H1 (cell line): ENCODE results near the gene STIM2. TPM values are rescaled to one million over a fixed set of nuclear protein-coding genes. Genes with fewer than 3 reads are reported as not detected.

Experiments used
- CTCF ChIA-PET: fragments of 300-600 bp; sonication (Branson Sonifier 250); formaldehyde crosslinking; loops from one replicate; lab custom pipeline; 2021; ENCODE audit not compliant: partially characterized antibody; lab: Charles Lee
- POLR2A ChIA-PET: fragments of 300-600 bp; sonication (Branson Sonifier 250); formaldehyde crosslinking; loops from one replicate; lab custom pipeline; 2021; ENCODE audit warnings: inconsistent platforms; ENCODE audit not compliant: partially characterized antibody; lab: Charles Lee
- DNase-seq, 2 experiments: peaks; one replicate each; pipeline versions ENCODE4 v3.0.0 to v3.0.0-alpha.2; 2010 to 2022; ENCODE audit warnings: low spot score in 2 of 2, low read depth in 1 of 2, mixed read lengths in 1 of 2
- FAIRE-seq: peaks from 2 replicates; lab custom pipeline; 2011; peaks lifted over from hg19 to GRCh38; lab: Jason Lieb, UNC
- H2AFZ ChIP-seq: 2 replicates; pipeline ENCODE4 v1.8.1; 2012; ENCODE audit warnings: low read length, inconsistent platforms
- H2AK5ac ChIP-seq: 2 replicates; pipeline ENCODE4 v1.6.1; 2013; ENCODE audit warnings: low read depth, low read length
- H2BK120ac ChIP-seq: replicated peaks from 2 replicates; pipeline ENCODE3; 2013; ENCODE audit warnings: low read depth, low read length, inconsistent platforms
- H2BK12ac ChIP-seq: 2 replicates; pipeline ENCODE4 v1.6.1; 2013; ENCODE audit warnings: low read depth, low read length
- H2BK15ac ChIP-seq: 2 replicates; pipeline ENCODE4 v1.6.1; 2013; ENCODE audit warnings: low read length
- H2BK20ac ChIP-seq: 2 replicates; pipeline ENCODE4 v1.6.1; 2013; ENCODE audit warnings: low read length
- H2BK5ac ChIP-seq: 2 replicates; pipeline ENCODE4 v1.6.1; 2013; ENCODE audit warnings: low read depth, low read length
- H3K14ac ChIP-seq: 2 replicates; pipeline ENCODE4 v1.6.1; 2013; ENCODE audit warnings: inconsistent platforms; ENCODE audit not compliant: insufficient read length
- H3K18ac ChIP-seq: 2 replicates; pipeline ENCODE4 v1.6.1; 2013; ENCODE audit warnings: low read length; ENCODE audit errors: extremely low read depth
- H3K23ac ChIP-seq: 2 replicates; pipeline ENCODE4 v1.6.1; 2013; ENCODE audit warnings: inconsistent platforms; ENCODE audit not compliant: insufficient read length
- H3K23me2 ChIP-seq: 2 replicates; pipeline ENCODE4 v1.6.1; 2013; ENCODE audit warnings: low read depth, low read length
- H3K27ac ChIP-seq: 2 replicates; pipeline ENCODE4 v1.6.1; 2011; ENCODE audit warnings: low read depth, low read length, inconsistent platforms
- H3K27me3 ChIP-seq, 4 experiments: replicated peaks in 1 of 4; 1 replicate in 1 of 4; 2 replicates in 3 of 4; pipeline versions ENCODE4 v1.6.1 to v1.8.1; 2011 to 2013; ENCODE audit warnings: low read length in 3 of 4, mild to moderate bottlenecking in 3 of 4, inconsistent platforms in 2 of 4, mixed read lengths in 2 of 4, moderate library complexity in 1 of 4; ENCODE audit not compliant: control insufficient read depth in 3 of 4, insufficient read depth in 3 of 4; ENCODE audit errors: extremely low read depth in 1 of 4
- H3K36me3 ChIP-seq, 4 experiments: 2 replicates each; pipeline versions ENCODE4 v1.6.1 to v1.8.1; 2011 to 2013; ENCODE audit warnings: mild to moderate bottlenecking in 4 of 4, low read length in 3 of 4, moderate library complexity in 2 of 4, control low read depth in 1 of 4, inconsistent platforms in 1 of 4; ENCODE audit not compliant: insufficient read depth in 4 of 4, control insufficient read depth in 2 of 4
- H3K4ac ChIP-seq: replicated peaks from 2 replicates; pipeline ENCODE3; 2013; ENCODE audit warnings: low read length, low read depth, mixed read lengths, inconsistent platforms; ENCODE audit not compliant: insufficient read length
- H3K4me1 ChIP-seq, 4 experiments: replicated peaks in 1 of 4; 1 replicate in 1 of 4; 2 replicates in 3 of 4; pipeline versions ENCODE4 v1.6.1 to v1.8.1; 2011 to 2013; ENCODE audit warnings: low read length in 3 of 4, inconsistent platforms in 2 of 4, mixed read lengths in 1 of 4; ENCODE audit not compliant: insufficient read depth in 4 of 4, control insufficient read depth in 3 of 4
- H3K4me2 ChIP-seq, 2 experiments: 2 replicates each; pipeline versions ENCODE4 v1.6.1 to v1.8.1; 2011 to 2013; ENCODE audit warnings: low read depth in 2 of 2, low read length in 2 of 2, control low read depth in 1 of 2, inconsistent platforms in 1 of 2, mild to moderate bottlenecking in 1 of 2; ENCODE audit not compliant: insufficient read depth in 1 of 2
- H3K4me3 ChIP-seq, 4 experiments: fragments of 200-600, 300-600 bp in 1 of 4; sonication (generic), shearing (Covaris generic), sonication (Bioruptor Twin) in 1 of 4; 2 replicates each; pipeline versions ENCODE4 v1.5.1 to v1.8.1; 2011 to 2016; ENCODE audit warnings: low read length in 4 of 4, low read depth in 3 of 4, control low read depth in 2 of 4, inconsistent platforms in 2 of 4, mild to moderate bottlenecking in 2 of 4, mixed read lengths in 1 of 4, moderate library complexity in 1 of 4; ENCODE audit not compliant: insufficient read depth in 2 of 4; ENCODE audit errors: extremely low read depth in 1 of 4
- H3K56ac ChIP-seq: replicated peaks from 2 replicates; pipeline ENCODE3; 2013; ENCODE audit warnings: low read depth, mild to moderate bottlenecking, mixed read lengths, low read length, inconsistent platforms; ENCODE audit not compliant: insufficient read length
- H3K79me1 ChIP-seq: 2 replicates; pipeline ENCODE4 v1.6.1; 2013; ENCODE audit warnings: low read depth, low read length, control low read depth
- H3K79me2 ChIP-seq, 2 experiments: 2 replicates each; pipeline versions ENCODE4 v1.6.1 to v1.8.1; 2012 to 2013; ENCODE audit warnings: low read length in 2 of 2, mild to moderate bottlenecking in 2 of 2, inconsistent platforms in 1 of 2; ENCODE audit not compliant: insufficient read depth in 2 of 2, control insufficient read depth in 1 of 2
- H3K9ac ChIP-seq, 4 experiments: replicated peaks in 1 of 4; 1 replicate in 1 of 4; 2 replicates in 3 of 4; pipeline versions ENCODE4 v1.6.1 to v1.8.1; 2011 to 2013; ENCODE audit warnings: low read depth in 3 of 4, low read length in 3 of 4, control low read depth in 2 of 4, mild to moderate bottlenecking in 2 of 4, moderate library complexity in 2 of 4, inconsistent platforms in 1 of 4; ENCODE audit errors: extremely low read depth in 1 of 4
- H3K9me3 ChIP-seq, 2 experiments: 2 replicates each; pipeline versions ENCODE4 v1.6.1 to v1.8.1; 2012 to 2013; ENCODE audit warnings: mild to moderate bottlenecking in 2 of 2, moderate library complexity in 2 of 2, control low read depth in 1 of 2, inconsistent platforms in 1 of 2, low read depth in 1 of 2, low read length in 1 of 2, mixed read lengths in 1 of 2; ENCODE audit not compliant: insufficient read depth in 2 of 2
- H4K20me1 ChIP-seq, 2 experiments: replicated peaks in 1 of 2; 2 replicates each; pipeline versions ENCODE3 to v1.8.1; 2011 to 2013; ENCODE audit warnings: inconsistent platforms in 2 of 2, low read length in 2 of 2, mild to moderate bottlenecking in 1 of 2; ENCODE audit not compliant: insufficient read depth in 2 of 2, control insufficient read depth in 1 of 2
- H4K5ac ChIP-seq: 2 replicates; pipeline ENCODE4 v1.6.1; 2013; ENCODE audit warnings: low read length, low read depth, mixed read lengths, inconsistent platforms; ENCODE audit not compliant: insufficient read length
- H4K8ac ChIP-seq: 2 replicates; pipeline ENCODE4 v1.8.0; 2013; ENCODE audit warnings: mild to moderate bottlenecking, moderate library complexity, low read length, inconsistent platforms; ENCODE audit not compliant: insufficient read depth; ENCODE audit errors: extremely low read depth
- H4K91ac ChIP-seq: replicated peaks from 2 replicates; pipeline ENCODE3; 2013; ENCODE audit warnings: low read length, mixed read lengths, inconsistent platforms; ENCODE audit not compliant: insufficient read length
- CBX8 ChIP-seq: fragments of 300-800, 300-1000 bp; sonication (generic); IDR thresholded peaks from 2 replicates; pipeline ENCODE4 v1.7.1; 2016; ENCODE audit warnings: low read depth, low read length, borderline replicate concordance
- CHD1 ChIP-seq: IDR thresholded peaks from 2 replicates; pipeline ENCODE4 v1.6.1; 2012; ENCODE audit warnings: low read depth, low read length, improper control_type of control experiment
- CHD2 ChIP-seq: IDR thresholded peaks from 2 replicates; pipeline ENCODE4 v1.6.1; 2012; ENCODE audit warnings: low read length, improper control_type of control experiment
- E2F6 ChIP-seq: IDR thresholded peaks from 2 replicates; pipeline ENCODE4 v1.6.1; 2012; ENCODE audit warnings: inconsistent platforms
- EGR1 ChIP-seq: IDR thresholded peaks from 2 replicates; pipeline ENCODE4 v1.6.1; 2011; ENCODE audit warnings: low read depth, low read length, borderline replicate concordance
- FOSL1 ChIP-seq: IDR thresholded peaks from 2 replicates; pipeline ENCODE4 v1.6.1; 2011; ENCODE audit warnings: mild to moderate bottlenecking, low read depth, low read length, moderate library complexity; ENCODE audit not compliant: insufficient read depth
- GABPA ChIP-seq: IDR thresholded peaks from 2 replicates; pipeline ENCODE4 v1.6.1; 2011; ENCODE audit warnings: mild to moderate bottlenecking, low read length, moderate library complexity, borderline replicate concordance; ENCODE audit not compliant: insufficient read depth
- GTF2F1 ChIP-seq: IDR thresholded peaks from 2 replicates; pipeline ENCODE4 v1.6.1; 2012; ENCODE audit warnings: low read depth, low read length, improper control_type of control experiment, borderline replicate concordance
- POU5F1 ChIP-seq: IDR thresholded peaks from 2 replicates; pipeline ENCODE4 v1.6.1; 2011; ENCODE audit warnings: low read depth, mild to moderate bottlenecking, low read length, moderate library complexity
- RBBP5 ChIP-seq: IDR thresholded peaks from 2 replicates; pipeline ENCODE4 v1.7.1; 2012; ENCODE audit warnings: low read depth, mild to moderate bottlenecking, inconsistent platforms, low read length, moderate library complexity, borderline replicate concordance
- RFX5 ChIP-seq: IDR thresholded peaks from 2 replicates; pipeline ENCODE4 v1.6.1; 2011; ENCODE audit warnings: low read depth, low read length, improper control_type of control experiment, borderline replicate concordance
- SAP30 ChIP-seq: fragments of 300-600 bp; sonication (generic); IDR thresholded peaks from 2 replicates; pipeline ENCODE4 v1.7.1; 2012; ENCODE audit warnings: low read length, moderate library complexity, mild to moderate bottlenecking, inconsistent platforms; ENCODE audit not compliant: insufficient read depth, insufficient replicate concordance
- SIN3A ChIP-seq, 2 experiments: IDR thresholded peaks in 1 of 2; conservative IDR thresholded peaks in 1 of 2; 2 replicates each; pipeline ENCODE4 v1.6.1; 2011 to 2012; ENCODE audit warnings: low read length in 2 of 2, improper control_type of control experiment in 1 of 2, low read depth in 1 of 2, mild to moderate bottlenecking in 1 of 2
- SIX5 ChIP-seq: IDR thresholded peaks from 2 replicates; pipeline ENCODE4 v1.6.1; 2011; ENCODE audit warnings: mild to moderate bottlenecking, low read depth, low read length
- WGBS, 2 experiments: shearing (Covaris generic) in 1 of 2; methylation state at CpG; one replicate each; pipeline versions ENCODE4 v1.1.6 to v1.1.7; 2013 to 2015; ENCODE audit warnings: low lambda C conversion rate in 2 of 2, mixed read lengths in 2 of 2, inconsistent platforms in 1 of 2, low coverage in 1 of 2, missing lambda C conversion rate in 1 of 2; ENCODE audit not compliant: insufficient replicate concordance in 2 of 2, insufficient coverage in 1 of 2, insufficient read length in 1 of 2; ENCODE audit errors: extremely low coverage in 1 of 2, missing lambda C conversion rate in 1 of 2; 5-methylcytosine and 5-hydroxymethylcytosine counted together
- polyA plus RNA-seq, 7 experiments: library from polyadenylated mRNA; depleted of rRNA in 3 of 7; stranded (reverse) in 5 of 7; unstranded in 2 of 7; fragments of >200 nt in 5 of 7; fragments of 200-250 nt in 2 of 7; gene quantifications; 1 replicate in 5 of 7; 2 replicates in 1 of 7; 4 replicates in 1 of 7; pipeline versions ENCODE4 v1.2.1 to v1.2.3, GENCODE V29; 2011 to 2013; ENCODE audit warnings: missing spikeins in 2 of 7, mixed read lengths in 2 of 7
- total RNA-seq: library from RNA; stranded (reverse); fragmentation: NEBNext Ultra II Directional; extraction: Animal tissue kit (Norgen Biotek cat#: 25700); gene quantifications from 2 replicates; pipeline ENCODE4 v1.2.1, GENCODE V29; 2021

The STIM2 gene
- total and polyA plus RNA-seq, 2 of the 8 experiments (the other 6 are each of a cell fraction or from before 2014, with no cell fraction given) = 22.9 to 23.0 TPM

DNA sequence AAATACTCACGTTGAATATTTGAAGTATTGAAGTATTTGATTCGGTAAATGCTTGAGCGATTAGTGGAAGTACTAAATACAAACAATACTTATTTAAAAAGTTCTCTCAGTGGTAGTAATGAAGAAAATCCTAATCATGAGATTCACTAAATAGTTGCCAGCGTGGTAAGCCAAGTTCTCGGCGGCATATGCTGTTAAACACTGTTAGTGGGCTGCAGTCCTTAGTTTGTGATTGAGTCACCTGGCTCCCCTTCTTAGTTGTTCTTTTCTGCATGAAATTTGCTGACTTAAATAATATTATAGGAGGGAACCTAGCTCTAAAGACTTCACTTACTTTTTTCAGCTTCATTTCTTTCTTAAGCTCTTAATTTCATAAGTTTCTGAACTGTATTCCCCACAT, 51.4 kb downstream of the STIM2 start:
- Histone ChIP-seq H4K91ac (no peak overlapping the region), H3K9me3 (no peaks in the 10 kb centered on the region), H3K23ac (no peak overlapping the region), H3K18ac (no peak overlapping the region), H3K79me1 (no peaks in the 10 kb centered on the region; the same call in 1 of the 2 replicates), H3K56ac (no peak overlapping the region), H3K4me1 (peaks cover 0 to 12% (median 0%) of the 10 kb centered on the region in 4 experiments; a peak in 2 of 7 replicates), H3K23me2 (no peaks in the 10 kb centered on the region), H2BK15ac (no peak overlapping the region), H3K4me2 (no peak overlapping the region), H2BK20ac (no peak overlapping the region), H2BK12ac (no peak overlapping the region), H3K4ac (no peak overlapping the region), H2BK5ac (no peak overlapping the region), H2AFZ (no peak overlapping the region), H3K79me2 (peaks cover 0 to 11% of the 10 kb centered on the region in 2 experiments; a peak in 1 of 4 replicates), H3K36me3 (no peaks in the 10 kb centered on the region), H3K27ac (no peak overlapping the region), H2BK120ac (no peak overlapping the region), H2AK5ac (no peak overlapping the region), H4K8ac (no peak overlapping the region), H3K14ac (no peak overlapping the region), H3K27me3 (no peaks in the 10 kb centered on the region), H3K9ac (peak overlapping the region in 1 of 4 experiments; percentile 34; a peak in 1 of 7 replicates), H4K20me1 (peaks cover 2 to 3% of the 10 kb centered on the region in 2 experiments), H4K5ac (no peak overlapping the region), H3K4me3 (no peak overlapping the region)
- ChIA-PET POLR2A (no interaction called here), CTCF (no interaction called here)
- WGBS, 2 experiments = 81% methylated on average over 6 of the region's 6 CpGs; no CpG with 5 or more reads in 1 of the 2 experiments
- DNase-seq (no peak), FAIRE-seq (no peak)
- TF ChIP-seq SIN3A (conservative IDR thresholded peaks at IDR 0.05 in 1 of 2, IDR thresholded peaks at IDR 0.05 in 1 of 2; ENCODE audit: low read depth in 1 of 2, low read length in 2 of 2) (no peak), CHD1 (no peak), CHD2 (no peak), E2F6 (no peak), POU5F1 (no peak), SIX5 (no peak), FOSL1 (no peak), RBBP5 (no peak), EGR1 (no peak), GABPA (no peak), SAP30 (no peak), GTF2F1 (no peak), RFX5 (no peak), CBX8 (no peak)
